Suprapubic skin (tissue), 4 donors: Measurements from ENCODE around the gene EMC6. TPM values are rescaled to one million over a fixed set of nuclear protein-coding genes. Genes with fewer than 3 reads are reported as not detected.

Source experiments
- DNase-seq, 2 donors: peaks; one replicate each; pipeline ENCODE4 v3.0.0-alpha.2; 2019; ENCODE audit warnings: low spot score in 2 of 2
- H3K27ac ChIP-seq: fragments of 200-600 bp; sonication (generic); one replicate; pipeline ENCODE4 v1.5.1; 2019
- H3K27me3 ChIP-seq: fragments of 200-600 bp; sonication (generic); one replicate; pipeline ENCODE4 v1.5.1; 2019
- H3K36me3 ChIP-seq: fragments of 200-600 bp; sonication (generic); one replicate; pipeline ENCODE4 v1.5.1; 2019
- H3K4me1 ChIP-seq: fragments of 200-600 bp; sonication (generic); one replicate; pipeline ENCODE4 v1.5.1; 2019
- H3K4me3 ChIP-seq: fragments of 200-600 bp; sonication (generic); one replicate; pipeline ENCODE4 v1.5.1; 2019; ENCODE audit warnings: mild to moderate bottlenecking
- H3K9me3 ChIP-seq: fragments of 200-600 bp; sonication (generic); one replicate; pipeline ENCODE4 v1.5.1; 2019
- EP300 ChIP-seq: sonication (generic); formaldehyde crosslinking; IDR thresholded peaks from one replicate; pipeline ENCODE4 v1.6.1; 2017; ENCODE audit warnings: antibody characterized with exemption
- POLR2A ChIP-seq, 2 donors: fragments of 450-650 bp; IDR thresholded peaks; one replicate each; pipeline ENCODE4 v1.6.1; 2017; ENCODE audit warnings: antibody characterized with exemption in 2 of 2, mild to moderate bottlenecking in 2 of 2, moderate library complexity in 2 of 2
- POLR2AphosphoS5 ChIP-seq, 3 donors: sonication (generic); formaldehyde crosslinking; IDR thresholded peaks; one replicate each; pipeline ENCODE4 v1.6.1; 2017; ENCODE audit warnings: antibody characterized with exemption in 3 of 3
- WGBS: methylation state at CpG from one replicate; pipeline ENCODE4 v1.1.5; 2018; 5-methylcytosine and 5-hydroxymethylcytosine counted together
- total RNA-seq, 4 donors: library from RNA; depleted of rRNA; stranded (reverse); fragments of >200 nt; gene quantifications; one replicate each; pipeline ENCODE4 v1.1.0, GENCODE V29; 2016
- TF ChIP-seq, protein P1 (sequence below), 2 donors: fragments of 200-600 bp in 1 of 2; fragments of 450-650 bp in 1 of 2; sonication (generic) in 1 of 2; IDR thresholded peaks; one replicate each; pipeline ENCODE4 v1.5.1; 2016 to 2019; ENCODE audit warnings: antibody characterized with exemption in 2 of 2, mild to moderate bottlenecking in 1 of 2, moderate library complexity in 1 of 2

Gene EMC6
- total RNA-seq, 4 donors from 2014 or later = 3.3 to 17.6 (median 10.4) TPM

DNA sequence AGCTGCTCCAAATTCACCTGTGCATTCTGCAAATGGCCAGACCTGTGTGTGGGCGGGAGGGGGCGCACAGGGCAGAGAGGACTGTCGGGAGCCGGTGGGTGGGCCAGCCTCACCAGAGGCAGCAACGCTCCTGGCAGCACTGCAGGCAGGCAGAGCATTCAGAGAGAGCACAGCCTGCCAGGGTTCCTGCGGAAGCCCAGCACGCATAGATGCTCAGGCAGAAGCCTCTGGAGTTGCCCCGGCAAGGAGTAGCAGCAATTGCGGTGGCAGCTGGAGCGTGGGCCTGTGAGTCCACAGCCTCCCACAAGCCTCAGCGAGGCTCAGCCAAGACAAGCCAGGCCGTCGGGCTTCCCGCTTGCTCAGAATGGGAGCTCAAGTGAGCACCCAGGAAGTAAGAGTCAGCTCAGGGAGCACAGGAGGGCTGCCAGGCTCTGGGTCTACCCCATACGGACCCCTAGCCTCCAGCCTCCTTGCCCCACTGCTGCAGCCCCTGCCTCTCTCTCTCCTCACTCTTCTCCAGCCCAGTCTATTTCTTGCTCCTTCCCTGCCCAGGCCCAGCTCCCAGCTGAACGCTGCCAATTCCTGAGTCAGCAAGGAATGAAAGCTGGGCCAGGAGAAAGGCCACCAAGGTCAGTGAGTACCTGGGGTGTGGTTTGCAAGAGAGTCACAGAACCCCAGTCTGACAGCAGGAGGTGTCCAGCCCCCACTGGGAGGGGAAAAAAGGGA, 9.6 kb downstream of the EMC6 start:
- Histone ChIP-seq H3K36me3 (no peaks in the 10 kb centered on the region), H3K9me3 (no peaks in the 10 kb centered on the region), H3K27me3 (peaks cover 12% of the 10 kb centered on the region), H3K27ac (no peak overlapping the region), H3K4me1 (no peaks in the 10 kb centered on the region), H3K4me3 (no peak overlapping the region)
- 49% methylated on average over 14 of the region's 16 CpGs for WGBS
- TF ChIP-seq EP300 = no peak
- TF ChIP-seq POLR2A (IDR thresholded peaks at IDR 0.05) = no peak
- TF ChIP-seq POLR2AphosphoS5 (IDR thresholded peaks at IDR 0.05) = no peak
- TF ChIP-seq, protein P1, sequence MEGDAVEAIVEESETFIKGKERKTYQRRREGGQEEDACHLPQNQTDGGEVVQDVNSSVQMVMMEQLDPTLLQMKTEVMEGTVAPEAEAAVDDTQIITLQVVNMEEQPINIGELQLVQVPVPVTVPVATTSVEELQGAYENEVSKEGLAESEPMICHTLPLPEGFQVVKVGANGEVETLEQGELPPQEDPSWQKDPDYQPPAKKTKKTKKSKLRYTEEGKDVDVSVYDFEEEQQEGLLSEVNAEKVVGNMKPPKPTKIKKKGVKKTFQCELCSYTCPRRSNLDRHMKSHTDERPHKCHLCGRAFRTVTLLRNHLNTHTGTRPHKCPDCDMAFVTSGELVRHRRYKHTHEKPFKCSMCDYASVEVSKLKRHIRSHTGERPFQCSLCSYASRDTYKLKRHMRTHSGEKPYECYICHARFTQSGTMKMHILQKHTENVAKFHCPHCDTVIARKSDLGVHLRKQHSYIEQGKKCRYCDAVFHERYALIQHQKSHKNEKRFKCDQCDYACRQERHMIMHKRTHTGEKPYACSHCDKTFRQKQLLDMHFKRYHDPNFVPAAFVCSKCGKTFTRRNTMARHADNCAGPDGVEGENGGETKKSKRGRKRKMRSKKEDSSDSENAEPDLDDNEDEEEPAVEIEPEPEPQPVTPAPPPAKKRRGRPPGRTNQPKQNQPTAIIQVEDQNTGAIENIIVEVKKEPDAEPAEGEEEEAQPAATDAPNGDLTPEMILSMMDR (IDR thresholded peaks at IDR 0.05) = no peak
- no peak for DNase-seq

DNA sequence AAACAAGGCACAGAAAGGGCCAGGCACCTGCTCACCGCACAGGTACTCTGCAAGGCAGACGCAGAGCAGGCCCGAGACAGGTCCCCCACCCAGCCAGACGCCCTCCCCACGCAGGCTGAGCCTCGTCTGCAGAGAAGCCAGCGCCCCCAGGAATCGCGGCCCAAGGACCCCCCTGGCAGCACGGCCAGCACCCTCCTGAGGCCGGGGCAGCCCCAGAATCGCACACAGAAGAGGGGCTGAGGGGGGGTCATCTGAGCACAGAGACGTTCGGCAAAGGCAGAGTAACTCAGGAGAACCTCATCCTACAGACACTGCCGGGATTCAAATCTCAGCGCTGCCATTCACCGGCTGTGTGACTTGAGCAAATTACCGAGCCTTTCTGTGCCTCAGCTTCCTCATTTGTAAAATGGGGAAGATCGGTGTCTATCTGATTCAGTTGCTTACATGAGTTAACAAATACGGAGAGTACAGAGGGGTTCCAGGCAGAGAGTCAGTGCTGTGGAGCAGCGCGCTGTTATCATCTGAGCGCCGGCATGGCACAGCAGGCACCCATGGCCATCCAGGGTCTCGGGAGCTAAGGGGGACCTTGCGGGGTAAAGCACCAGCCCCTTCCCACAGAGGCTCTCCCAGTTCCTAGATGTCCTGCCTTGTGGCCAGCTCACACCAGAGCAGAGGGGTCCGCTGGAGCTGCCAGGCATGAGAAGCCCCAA, 10.4 kb downstream of the EMC6 start:
- TF ChIP-seq EP300 = no peak
- TF ChIP-seq POLR2A (IDR thresholded peaks at IDR 0.05) = no peak
- TF ChIP-seq, protein P1 (IDR thresholded peaks at IDR 0.05) = no peak
- no peak for TF ChIP-seq POLR2AphosphoS5 (IDR thresholded peaks at IDR 0.05)
- no peaks in the 10 kb centered on the region for H3K4me1 ChIP-seq
- no peaks in the 10 kb centered on the region for H3K9me3 ChIP-seq
- no peak overlapping the region for H3K4me3 ChIP-seq
- H3K27me3 ChIP-seq = peaks cover 19% of the 10 kb centered on the region
- DNase-seq = no peak
- WGBS = 72% methylated on average over 14 of the region's 27 CpGs
- no peaks in the 10 kb centered on the region for H3K36me3 ChIP-seq
- no peak overlapping the region for H3K27ac ChIP-seq

DNA sequence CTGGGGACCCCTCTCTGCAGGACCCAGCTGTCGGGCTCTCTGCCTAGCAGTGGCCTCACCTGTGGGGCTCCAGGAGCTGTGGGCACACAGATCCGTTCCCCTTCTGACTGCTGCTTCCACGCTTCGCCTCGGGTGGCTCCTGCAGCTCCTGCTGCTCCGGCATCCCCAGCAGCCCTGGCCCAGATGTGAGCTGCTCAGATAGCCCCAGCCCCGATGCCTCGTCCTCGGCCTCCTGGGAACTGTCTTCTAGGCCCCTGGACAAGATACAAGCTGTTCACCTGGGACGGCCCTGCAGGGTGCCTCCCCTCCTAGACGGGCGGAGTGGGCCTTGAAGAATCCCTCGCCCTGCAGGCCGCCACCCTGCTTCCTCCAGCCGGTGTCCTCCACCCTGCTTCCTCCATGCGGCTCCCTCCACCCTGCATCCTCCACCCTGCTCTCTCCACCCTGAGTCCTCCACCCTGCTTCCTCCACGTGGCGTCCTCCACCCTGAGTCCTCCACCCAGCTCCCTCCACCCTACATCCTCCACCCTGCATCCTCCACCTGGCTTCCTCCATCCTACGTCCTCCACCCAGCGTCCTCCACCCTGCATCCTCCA, 11.0 kb downstream of the EMC6 start:
- Histone ChIP-seq H3K9me3 (no peaks in the 10 kb centered on the region), H3K27me3 (peaks cover 26% of the 10 kb centered on the region), H3K27ac (no peak overlapping the region), H3K36me3 (no peaks in the 10 kb centered on the region), H3K4me3 (no peak overlapping the region), H3K4me1 (no peaks in the 10 kb centered on the region)
- WGBS = 43% methylated on average over 13 of the region's 20 CpGs
- TF ChIP-seq POLR2A (IDR thresholded peaks at IDR 0.05) = no peak
- TF ChIP-seq, protein P1 (IDR thresholded peaks at IDR 0.05) = no peak
- no peak for TF ChIP-seq EP300
- no peak for TF ChIP-seq POLR2AphosphoS5 (IDR thresholded peaks at IDR 0.05)
- DNase-seq = no peak

DNA sequence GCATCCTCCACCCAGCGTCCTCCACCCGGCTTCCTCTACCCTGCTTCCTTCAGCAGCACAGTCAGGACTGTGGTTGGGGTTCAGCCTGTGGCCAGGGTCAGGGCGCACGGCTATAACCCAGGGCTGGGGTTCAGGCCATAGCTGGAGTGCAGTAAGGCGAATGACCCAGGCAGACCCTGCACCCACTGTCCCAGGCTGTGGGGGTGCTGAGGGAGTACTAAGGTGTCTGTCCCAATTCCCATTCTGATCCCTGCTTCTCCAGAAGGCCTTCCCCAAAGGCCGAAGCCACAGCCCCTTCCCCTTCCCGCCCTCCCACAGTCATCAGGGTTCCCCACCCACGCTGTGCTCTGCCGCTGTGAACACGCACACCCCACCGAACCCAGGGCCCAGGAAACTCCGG, 12.4 kb downstream of the EMC6 start:
- Histone ChIP-seq H3K4me3 (no peak overlapping the region), H3K9me3 (no peaks in the 10 kb centered on the region), H3K36me3 (no peaks in the 10 kb centered on the region), H3K4me1 (no peaks in the 10 kb centered on the region), H3K27ac (no peak overlapping the region), H3K27me3 (peaks cover 34% of the 10 kb centered on the region)
- DNase-seq = no peak
- 87% methylated on average over 12 of the region's 12 CpGs for WGBS
- TF ChIP-seq, protein P1 (IDR thresholded peaks at IDR 0.05) = no peak
- TF ChIP-seq EP300 (no peak), POLR2A (IDR thresholded peaks at IDR 0.05) (no peak), POLR2AphosphoS5 (IDR thresholded peaks at IDR 0.05) (no peak)

DNA sequence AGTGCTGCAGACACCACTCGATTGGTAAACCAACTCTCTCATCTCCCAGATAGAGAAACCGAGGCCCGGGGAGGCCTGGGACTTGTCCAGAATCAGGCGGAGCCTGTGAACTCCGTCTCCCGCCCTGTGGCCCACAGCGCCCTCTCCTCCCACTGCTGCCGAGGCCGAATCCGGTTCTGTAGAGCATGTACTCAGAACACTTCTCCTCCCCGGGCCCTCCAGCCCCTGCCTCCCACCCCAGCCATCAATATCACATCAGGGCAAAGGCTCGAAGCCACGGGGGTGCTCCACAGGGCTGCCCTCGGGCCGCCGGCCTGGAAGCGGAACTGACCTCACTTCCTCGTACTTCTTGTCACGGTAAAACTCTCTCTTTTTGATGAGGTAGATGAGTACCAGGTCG, 13.0 kb downstream of the EMC6 start:
- 82% methylated on average over 16 of the region's 20 CpGs for WGBS
- H3K9me3 ChIP-seq = no peaks in the 10 kb centered on the region
- H3K4me3 ChIP-seq = no peak overlapping the region
- DNase-seq = no peak
- no peaks in the 10 kb centered on the region for H3K4me1 ChIP-seq
- no peaks in the 10 kb centered on the region for H3K36me3 ChIP-seq
- peaks cover 34% of the 10 kb centered on the region for H3K27me3 ChIP-seq
- H3K27ac ChIP-seq = no peak overlapping the region
- TF ChIP-seq POLR2AphosphoS5 (IDR thresholded peaks at IDR 0.05) (no peak), EP300 (no peak), POLR2A (IDR thresholded peaks at IDR 0.05) (no peak)
- TF ChIP-seq, protein P1 (IDR thresholded peaks at IDR 0.05) = no peak
